H9 (cell line): ENCODE results near the gene TENM4. TPM values are rescaled to one million over a fixed set of nuclear protein-coding genes. Genes with fewer than 3 reads are reported as not detected.

Experiments
- DNase-seq: peaks from one replicate; pipeline ENCODE4 v3.0.0-alpha.2; 2017
- H2AFZ ChIP-seq: one replicate; pipeline ENCODE4 v1.6.1; 2013; ENCODE audit warnings: mild to moderate bottlenecking, low read length, control low read depth, moderate library complexity
- H2AK5ac ChIP-seq: 2 replicates; pipeline ENCODE4 v1.6.1; 2013; ENCODE audit warnings: low read length, control low read depth, mixed read lengths; ENCODE audit not compliant: insufficient read length
- H2BK120ac ChIP-seq: one replicate; pipeline ENCODE4 v1.6.1; 2013; ENCODE audit warnings: low read depth, mild to moderate bottlenecking, low read length, control low read depth, inconsistent platforms; ENCODE audit not compliant: poor library complexity, severe bottlenecking
- H2BK12ac ChIP-seq: 2 replicates; pipeline ENCODE4 v1.6.1; 2013; ENCODE audit warnings: low read length, control low read depth, mixed read lengths, low read depth; ENCODE audit not compliant: insufficient read length
- H2BK15ac ChIP-seq: 2 replicates; pipeline ENCODE4 v1.6.1; 2013; ENCODE audit warnings: low read depth, low read length, control low read depth
- H2BK20ac ChIP-seq: one replicate; pipeline ENCODE4 v1.6.1; 2013; ENCODE audit warnings: low read depth, mild to moderate bottlenecking, low read length, control low read depth, inconsistent platforms; ENCODE audit not compliant: poor library complexity, severe bottlenecking
- H2BK5ac ChIP-seq: 2 replicates; pipeline ENCODE4 v1.6.1; 2013; ENCODE audit warnings: low read length, control low read depth, mixed read lengths; ENCODE audit not compliant: insufficient read length
- H3K14ac ChIP-seq: 2 replicates; pipeline ENCODE4 v1.6.1; 2013; ENCODE audit warnings: low read length, control low read depth; ENCODE audit not compliant: insufficient read depth
- H3K18ac ChIP-seq: 2 replicates; pipeline ENCODE4 v1.6.1; 2013; ENCODE audit warnings: low read depth, mild to moderate bottlenecking, mixed read lengths, low read length, control low read depth; ENCODE audit not compliant: insufficient read length
- H3K23ac ChIP-seq: 2 replicates; pipeline ENCODE4 v1.6.1; 2013; ENCODE audit warnings: low read length, control low read depth, mixed read lengths, low read depth; ENCODE audit not compliant: insufficient read length
- H3K23me2 ChIP-seq: 2 replicates; pipeline ENCODE4 v1.6.1; 2013; ENCODE audit warnings: low read depth, mild to moderate bottlenecking, mixed read lengths, low read length, control low read depth; ENCODE audit not compliant: insufficient read length, poor library complexity, severe bottlenecking
- H3K27ac ChIP-seq: 2 replicates; pipeline ENCODE4 v1.5.1; 2013; ENCODE audit warnings: low read length, control low read depth, mixed read lengths, low read depth; ENCODE audit not compliant: insufficient read length
- H3K27me3 ChIP-seq: 2 replicates; pipeline ENCODE4 v1.6.1; 2013; ENCODE audit warnings: low read length, control low read depth, inconsistent platforms; ENCODE audit not compliant: insufficient read depth
- H3K4ac ChIP-seq: 2 replicates; pipeline ENCODE4 v1.6.1; 2013; ENCODE audit warnings: low read depth, mild to moderate bottlenecking, control low read depth, inconsistent platforms, low read length, moderate library complexity
- H3K4me1 ChIP-seq: 2 replicates; pipeline ENCODE4 v1.6.1; 2013; ENCODE audit warnings: low read length, control low read depth, inconsistent platforms; ENCODE audit not compliant: insufficient read depth
- H3K4me2 ChIP-seq: 2 replicates; pipeline ENCODE4 v1.6.1; 2013; ENCODE audit warnings: low read length, control low read depth, mixed read lengths; ENCODE audit not compliant: insufficient read length, insufficient read depth
- H3K56ac ChIP-seq: 2 replicates; pipeline ENCODE4 v1.6.1; 2013; ENCODE audit warnings: low read depth, mild to moderate bottlenecking, mixed read lengths, low read length, control low read depth; ENCODE audit not compliant: insufficient read length
- H3K79me1 ChIP-seq: 2 replicates; pipeline ENCODE4 v1.6.1; 2013; ENCODE audit warnings: low read depth, mild to moderate bottlenecking, moderate library complexity, low read length, control low read depth, inconsistent platforms; ENCODE audit not compliant: insufficient read depth, poor library complexity, severe bottlenecking
- H3K79me2 ChIP-seq: 2 replicates; pipeline ENCODE4 v1.6.1; 2013; ENCODE audit warnings: low read length, control low read depth, inconsistent platforms; ENCODE audit not compliant: insufficient read depth
- H3K9ac ChIP-seq: 2 replicates; pipeline ENCODE4 v1.6.1; 2013; ENCODE audit warnings: low read length, control low read depth, mixed read lengths; ENCODE audit not compliant: insufficient read length; ENCODE audit errors: extremely low read depth
- H3K9me3 ChIP-seq: one replicate; pipeline ENCODE4 v1.6.1; 2013; ENCODE audit warnings: low read depth, low read length, inconsistent platforms; ENCODE audit not compliant: control insufficient read depth
- H3T11ph ChIP-seq: one replicate; pipeline ENCODE4 v1.6.1; 2013; ENCODE audit warnings: mild to moderate bottlenecking, low read length, control low read depth, inconsistent platforms
- H4K20me1 ChIP-seq: one replicate; pipeline ENCODE4 v1.6.1; 2013; ENCODE audit not compliant: control insufficient read depth, insufficient read length, insufficient read depth
- H4K5ac ChIP-seq: 2 replicates; pipeline ENCODE4 v1.6.1; 2013; ENCODE audit warnings: low read depth, mild to moderate bottlenecking, mixed read lengths, low read length, control low read depth; ENCODE audit not compliant: insufficient read length
- H4K8ac ChIP-seq: replicated peaks from 2 replicates; pipeline ENCODE4 v1.6.1; 2013; ENCODE audit warnings: low read length, control low read depth, mixed read lengths, low read depth; ENCODE audit not compliant: insufficient read length
- H4K91ac ChIP-seq: 2 replicates; pipeline ENCODE4 v1.6.1; 2013; ENCODE audit warnings: low read depth, mild to moderate bottlenecking, moderate library complexity, mixed read lengths, low read length, control low read depth; ENCODE audit not compliant: insufficient read length
- H3K27ac Mint-ChIP-seq, 3 experiments: 2 replicates in 2 of 3; 3 replicates in 1 of 3; pipeline ENCODE4 v1.8.0; 2020 to 2021; ENCODE audit warnings: mixed read lengths in 3 of 3, mild to moderate bottlenecking in 1 of 3, moderate library complexity in 1 of 3
- H3K27me3 Mint-ChIP-seq: 2 replicates; pipeline ENCODE4 v1.8.0; 2021; ENCODE audit warnings: low read depth, mild to moderate bottlenecking, moderate library complexity, mixed read lengths
- H3K36me3 Mint-ChIP-seq, 3 experiments: 2 replicates in 2 of 3; 3 replicates in 1 of 3; pipeline ENCODE4 v1.8.0; 2020 to 2021; ENCODE audit warnings: low read depth in 3 of 3, mixed read lengths in 3 of 3; ENCODE audit not compliant: insufficient read depth in 1 of 3
- H3K4me1 Mint-ChIP-seq, 2 experiments: 2 replicates each; pipeline ENCODE4 v1.8.0; 2020; ENCODE audit warnings: mixed read lengths in 2 of 2
- H3K4me3 Mint-ChIP-seq, 2 experiments: 2 replicates in 1 of 2; 3 replicates in 1 of 2; pipeline ENCODE4 v1.8.0; 2020 to 2021; ENCODE audit warnings: mild to moderate bottlenecking in 2 of 2, mixed read lengths in 2 of 2, moderate library complexity in 1 of 2
- H3K9me3 Mint-ChIP-seq, 2 experiments: 2 replicates in 1 of 2; 3 replicates in 1 of 2; pipeline ENCODE4 v1.8.0; 2020; ENCODE audit warnings: mild to moderate bottlenecking in 2 of 2, mixed read lengths in 2 of 2, moderate library complexity in 1 of 2
- WGBS: extraction: QIAGEN DNeasy Blood & Tissue Kit; methylation state at CpG from one replicate; pipeline ENCODE4 v1.1.7; 2013; ENCODE audit warnings: missing lambda C conversion rate, low lambda C conversion rate, mixed read lengths; ENCODE audit not compliant: insufficient read length; ENCODE audit errors: extremely low coverage; 5-methylcytosine and 5-hydroxymethylcytosine counted together
- total RNA-seq: library from RNA; stranded (reverse); gene quantifications from 2 replicates; pipeline ENCODE4 v1.2.1, GENCODE V29; 2021
- TF ChIP-seq, protein P1 (sequence below): fragments of 200-600 bp; sonication (generic); conservative IDR thresholded peaks from 3 replicates; pipeline ENCODE4 v1.8.0; 2021; ENCODE audit warnings: antibody characterized with exemption, mild to moderate bottlenecking

The TENM4 gene
- total RNA-seq, 1 experiment from 2014 or later, result 4.6 TPM

GRCh38 chr11:79150320-79150719 lies 290.5 kb downstream of the TENM4 start:
- TF ChIP-seq, protein P1, sequence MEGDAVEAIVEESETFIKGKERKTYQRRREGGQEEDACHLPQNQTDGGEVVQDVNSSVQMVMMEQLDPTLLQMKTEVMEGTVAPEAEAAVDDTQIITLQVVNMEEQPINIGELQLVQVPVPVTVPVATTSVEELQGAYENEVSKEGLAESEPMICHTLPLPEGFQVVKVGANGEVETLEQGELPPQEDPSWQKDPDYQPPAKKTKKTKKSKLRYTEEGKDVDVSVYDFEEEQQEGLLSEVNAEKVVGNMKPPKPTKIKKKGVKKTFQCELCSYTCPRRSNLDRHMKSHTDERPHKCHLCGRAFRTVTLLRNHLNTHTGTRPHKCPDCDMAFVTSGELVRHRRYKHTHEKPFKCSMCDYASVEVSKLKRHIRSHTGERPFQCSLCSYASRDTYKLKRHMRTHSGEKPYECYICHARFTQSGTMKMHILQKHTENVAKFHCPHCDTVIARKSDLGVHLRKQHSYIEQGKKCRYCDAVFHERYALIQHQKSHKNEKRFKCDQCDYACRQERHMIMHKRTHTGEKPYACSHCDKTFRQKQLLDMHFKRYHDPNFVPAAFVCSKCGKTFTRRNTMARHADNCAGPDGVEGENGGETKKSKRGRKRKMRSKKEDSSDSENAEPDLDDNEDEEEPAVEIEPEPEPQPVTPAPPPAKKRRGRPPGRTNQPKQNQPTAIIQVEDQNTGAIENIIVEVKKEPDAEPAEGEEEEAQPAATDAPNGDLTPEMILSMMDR, result no peak
- Histone ChIP-seq H3K4me2 (no peak overlapping the region), H2BK120ac (no peak overlapping the region), H3K23ac (no peak overlapping the region), H3K9me3 (no peaks in the 10 kb centered on the region), H2AK5ac (no peak overlapping the region), H2BK12ac (no peak overlapping the region), H3K4ac (no peak overlapping the region), H4K91ac (no peak overlapping the region), H3K9ac (no peak overlapping the region), H4K20me1 (no peaks in the 10 kb centered on the region), H3K23me2 (no peaks in the 10 kb centered on the region), H2BK15ac (no peak overlapping the region), H4K8ac (no peak overlapping the region), H3K14ac (no peak overlapping the region), H3K79me1 (no peaks in the 10 kb centered on the region), H3T11ph (no peak overlapping the region), H2BK20ac (no peak overlapping the region), H3K4me1 (no peaks in the 10 kb centered on the region), H3K18ac (no peak overlapping the region), H2AFZ (no peak overlapping the region), H3K56ac (no peak overlapping the region), H3K27ac (no peak overlapping the region), H3K27me3 (no peaks in the 10 kb centered on the region), H3K79me2 (no peaks in the 10 kb centered on the region), H2BK5ac (no peak overlapping the region), H4K5ac (no peak overlapping the region)
- Mint-ChIP-seq H3K9me3 (no peaks in the 10 kb centered on the region), H3K36me3 (peaks cover 0 to 2% (median 0%) of the 10 kb centered on the region in 3 experiments; a peak in 1 of 7 replicates), H3K27me3 (no peaks in the 10 kb centered on the region), H3K4me3 (no peak overlapping the region), H3K4me1 (no peaks in the 10 kb centered on the region), H3K27ac (no peak overlapping the region)
- DNase-seq, result no peak
- WGBS, result no CpG with 5 or more reads among the region's 1 CpG
